K562 (cell line): ENCODE measurements around the gene PTPRC. TPM values are rescaled to one million over a fixed set of nuclear protein-coding genes. Genes with fewer than 3 reads are reported as not detected.

Experiments
- ATAC-seq: fragments of 200-7000 bp; cut with Tn5 transposase; 3 replicates; pipeline ENCODE4 v1.9.1; 2020; ENCODE audit warnings: moderate library complexity
- BruUV-seq: library from RNA; stranded (reverse); fragments of 400-500 nt; replicated peaks from 2 replicates; lab custom pipeline; 2021; lab: Mats Ljungman, UMichigan
- CTCF ChIA-PET: fragments of 300-600 bp; formaldehyde crosslinking; extraction: SDS; loops from one replicate; lab custom pipeline; 2021; ENCODE audit warnings: low intra/inter-chr PET ratio; lab: Yijun Ruan, JAX
- POLR2A ChIA-PET: fragments of 300-600, 350-650 bp; sonication (Branson Sonifier 250); formaldehyde crosslinking; extraction: SDS; loops from one replicate; lab custom pipeline; 2021; ENCODE audit warnings: antibody characterized with exemption, inconsistent platforms; lab: Yijun Ruan, JAX
- DNase-seq, 4 experiments: peaks; one replicate each; pipeline versions ENCODE4 v3.0.0 to v3.0.0-alpha.2; 2011 to 2018; ENCODE audit warnings: low spot score in 3 of 4, mixed read lengths in 3 of 4; ENCODE audit errors: extremely low read depth in 1 of 4
- FAIRE-seq: peaks from 2 replicates; lab custom pipeline; 2011; peaks lifted over from hg19 to GRCh38; lab: Jason Lieb, UNC
- H2AFZ ChIP-seq: 2 replicates; pipeline ENCODE4 v1.6.0; 2011; ENCODE audit warnings: low read depth, low read length, control low read depth, inconsistent platforms
- H3K27ac ChIP-seq: fragments of 200-600 bp; 3 replicates; pipeline ENCODE4 v1.8.0; 2011; ENCODE audit warnings: low read depth, mild to moderate bottlenecking, control low read depth, inconsistent platforms, low read length, moderate library complexity, mixed read lengths; ENCODE audit errors: extremely low read depth
- H3K27me3 ChIP-seq, 2 experiments: fragments of 300-600 bp in 1 of 2; 2 replicates in 1 of 2; 3 replicates in 1 of 2; pipeline versions ENCODE4 v1.6.0 to v1.8.0; 2011; ENCODE audit warnings: inconsistent platforms in 2 of 2, low read length in 2 of 2, mild to moderate bottlenecking in 1 of 2, mixed read lengths in 1 of 2, moderate library complexity in 1 of 2; ENCODE audit not compliant: control insufficient read depth in 2 of 2, insufficient read depth in 2 of 2
- H3K36me3 ChIP-seq: fragments of 300-600 bp; 3 replicates; pipeline ENCODE4 v1.8.0; 2011; ENCODE audit warnings: mild to moderate bottlenecking, low read length, inconsistent platforms; ENCODE audit not compliant: control insufficient read depth, insufficient read depth
- H3K4me1 ChIP-seq, 2 experiments: fragments of 200-600 bp in 1 of 2; replicated peaks in 1 of 2; 2 replicates in 1 of 2; 3 replicates in 1 of 2; pipeline versions ENCODE4 v1.5.1 to v1.8.0; 2011; ENCODE audit warnings: inconsistent platforms in 2 of 2, low read length in 2 of 2, mild to moderate bottlenecking in 1 of 2, mixed read lengths in 1 of 2, moderate library complexity in 1 of 2; ENCODE audit not compliant: control insufficient read depth in 2 of 2, insufficient read depth in 2 of 2
- H3K4me2 ChIP-seq: 2 replicates; pipeline ENCODE4 v1.6.1; 2011; ENCODE audit warnings: low read length, control low read depth, inconsistent platforms, mixed read lengths; ENCODE audit not compliant: insufficient read depth
- H3K4me3 ChIP-seq: fragments of 200-600 bp; sonication (generic), shearing (Covaris generic); 2 replicates; pipeline ENCODE4 v1.5.1; 2016; ENCODE audit warnings: control low read depth, inconsistent platforms
- H3K79me2 ChIP-seq: fragments of 200-600 bp; 3 replicates; pipeline ENCODE4 v1.8.0; 2011; ENCODE audit warnings: low read length, inconsistent platforms; ENCODE audit not compliant: control insufficient read depth, insufficient read depth
- H3K9ac ChIP-seq, 2 experiments: 2 replicates each; pipeline versions ENCODE4 v1.6.0 to v1.6.1; 2011; ENCODE audit warnings: low read depth in 2 of 2, low read length in 2 of 2, control low read depth in 1 of 2, inconsistent platforms in 1 of 2, mild to moderate bottlenecking in 1 of 2, mixed read lengths in 1 of 2; ENCODE audit not compliant: insufficient read depth in 1 of 2
- H3K9me1 ChIP-seq: one replicate; pipeline ENCODE4 v1.6.0; 2011; ENCODE audit warnings: inconsistent platforms, mild to moderate bottlenecking, low read length, moderate library complexity; ENCODE audit not compliant: control insufficient read depth, insufficient read depth
- H3K9me3 ChIP-seq: replicated peaks from 2 replicates; pipeline ENCODE4 v1.5.1; 2011; ENCODE audit warnings: low read depth, low read length, inconsistent platforms; ENCODE audit not compliant: control insufficient read depth, insufficient read depth
- H4K20me1 ChIP-seq: replicated peaks from 2 replicates; pipeline ENCODE4 v1.6.1; 2011; ENCODE audit warnings: low read length, inconsistent platforms, mixed read lengths; ENCODE audit not compliant: control insufficient read depth, insufficient read depth
- CCNT2 ChIP-seq: IDR thresholded peaks from 2 replicates; pipeline ENCODE4 v1.6.1; 2011; ENCODE audit warnings: borderline replicate concordance, low read depth, mild to moderate bottlenecking, moderate library complexity, mixed read lengths, low read length; ENCODE audit not compliant: insufficient read length; ENCODE audit errors: extremely low read depth
- MTA3 ChIP-seq: fragments of 450-650 bp; formaldehyde crosslinking; IDR thresholded peaks from 2 replicates; pipeline ENCODE4 v1.6.1; 2017; ENCODE audit warnings: mild to moderate bottlenecking, borderline replicate concordance
- THAP12 ChIP-seq: fragments of 250-450 bp; sonication (Bioruptor Pico); IDR thresholded peaks from 2 replicates; pipeline ENCODE4 v1.9.0; 2021; ENCODE audit warnings: mild to moderate bottlenecking, inconsistent platforms
- ZNF316 ChIP-seq: fragments of 450-650 bp; IDR thresholded peaks from 2 replicates; pipeline ENCODE4 v1.6.1; 2016
- in situ Hi-C: fragments of 300-500 bp; cut with MboI; formaldehyde crosslinking; loops from 4 replicates; pipeline ENCODE4 v1.15.0; 2018; ENCODE audit warnings: inconsistent platforms, mixed read lengths
- intact Hi-C: fragments of 100-400 bp; cut with micrococcal nuclease; formaldehyde crosslinking; loops from 2 replicates; pipeline ENCODE4 v1.14.2; 2022
- polyA plus RNA-seq, 8 experiments: library from polyadenylated mRNA; depleted of rRNA in 4 of 8; stranded (reverse) in 5 of 8; unstranded in 3 of 8; fragments of >200 nt; fragmentation: Nextera tagmentation in 2 of 8; fragmentation: Illumina TruSeq in 1 of 8; extraction: Ambion mirVana in 2 of 8; extraction: Trizol in 1 of 8; gene quantifications; 2 replicates each; pipeline versions ENCODE4 v1.2.1 to v1.2.3, GENCODE V29; 2011 to 2014; ENCODE audit warnings: inconsistent platforms in 1 of 8, missing spikeins in 1 of 8
- total RNA-seq, 7 experiments: library from RNA; depleted of rRNA in 6 of 7; stranded (reverse); fragments of >200 nt in 6 of 7; fragmentation: Illumina TruSeq in 2 of 7; extraction: Trizol in 2 of 7; gene quantifications; 2 replicates each; pipeline versions ENCODE4 v1.2.1 to v1.2.3, GENCODE V29; 2011 to 2021; ENCODE audit warnings: low replicate concordance in 1 of 7

PTPRC gene
- total and polyA plus RNA-seq, 9 of the 15 experiments (the other 6 are each of a cell fraction or from before 2014, with no cell fraction given), result 7.1 to 107 (median 62.9) TPM

GRCh38 chr1:198617406-198617805 is 21.4 kb upstream of the PTPRC start:
- Histone ChIP-seq H3K4me2 (no peak overlapping the region), H3K9me1 (no peaks in the 10 kb centered on the region), H3K9me3 (no peaks in the 10 kb centered on the region), H3K79me2 (no peaks in the 10 kb centered on the region), H3K27ac (no peak overlapping the region), H4K20me1 (no peaks in the 10 kb centered on the region), H3K36me3 (no peaks in the 10 kb centered on the region), H3K4me1 (no peaks in the 10 kb centered on the region), H3K9ac (no peak overlapping the region), H3K27me3 (no peaks in the 10 kb centered on the region), H3K4me3 (no peak overlapping the region), H2AFZ (peak overlapping the region; percentile 33; the same call in 1 of the 2 replicates)
- no TSS peak for BruUV-seq
- FAIRE-seq (no peak), ATAC-seq (no peak), DNase-seq (no peak)
- CTCF ChIA-PET, result no interaction called here
- POLR2A ChIA-PET, result no interaction called here
- intact Hi-C loops (no loop called here), in situ Hi-C loops (no loop called here)
- TF ChIP-seq ZNF316 (0 out of 2 replicates have a peak, but pooled peaks have one; percentile 15), MTA3 (no peak), THAP12 (CRISPR knock-in tag) (no peak), CCNT2 (no peak)
- TF ChIP-seq, all 486 proteins: peak for 1
